Ovary (tissue), 3 donors: ENCODE measurements around the gene CCDC54.

Experiments
- EP300 ChIP-seq: sonication (generic); formaldehyde crosslinking; IDR thresholded peaks from one replicate; pipeline ENCODE4 v1.6.1; 2017; ENCODE audit warnings: antibody characterized with exemption
- POLR2A ChIP-seq: fragments of 450-650 bp; IDR thresholded peaks from one replicate; pipeline ENCODE4 v1.6.1; 2017; ENCODE audit warnings: antibody characterized with exemption, mild to moderate bottlenecking, moderate library complexity
- TF ChIP-seq, protein P1 (sequence below), 3 donors: fragments of 450-650 bp in 2 of 3; fragments of 200-600 bp in 1 of 3; IDR thresholded peaks; one replicate each; pipeline versions ENCODE4 v1.5.1 to v1.8.0; 2016 to 2022; ENCODE audit warnings: antibody characterized with exemption in 3 of 3, mild to moderate bottlenecking in 1 of 3
- donor health status: DM: no; HTN: no; CAD: no.

DNA sequence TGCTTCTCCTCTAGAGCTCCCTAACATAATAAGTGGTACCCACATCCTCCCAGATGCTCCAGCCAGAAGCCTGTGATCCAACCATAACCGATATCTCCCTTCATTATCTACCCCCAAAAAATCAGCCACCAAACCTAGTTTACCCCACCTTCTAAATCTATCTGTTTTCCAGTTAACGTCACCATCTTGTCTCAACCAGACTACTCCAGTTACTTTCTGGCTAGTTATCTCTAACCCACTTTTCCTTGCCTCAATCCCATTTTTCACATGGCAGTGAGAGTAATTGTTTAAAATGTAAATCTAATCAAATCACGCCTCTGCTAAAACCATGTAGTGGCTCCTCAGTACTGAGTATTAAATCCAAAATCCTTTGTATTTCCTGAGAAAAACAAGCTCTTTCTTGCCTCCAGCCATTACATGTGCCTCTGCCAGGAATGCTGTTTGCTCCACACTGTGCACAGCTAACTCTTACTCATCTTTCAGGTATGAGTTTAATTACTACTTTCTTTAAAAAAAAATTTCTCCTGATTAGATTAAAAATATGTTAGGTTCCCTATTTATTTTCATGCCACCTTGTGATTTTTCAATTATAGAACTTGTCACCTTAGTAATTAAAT, 15.4 kb downstream of the CCDC54 start:
- TF ChIP-seq EP300, result no peak
- TF ChIP-seq, protein P1, sequence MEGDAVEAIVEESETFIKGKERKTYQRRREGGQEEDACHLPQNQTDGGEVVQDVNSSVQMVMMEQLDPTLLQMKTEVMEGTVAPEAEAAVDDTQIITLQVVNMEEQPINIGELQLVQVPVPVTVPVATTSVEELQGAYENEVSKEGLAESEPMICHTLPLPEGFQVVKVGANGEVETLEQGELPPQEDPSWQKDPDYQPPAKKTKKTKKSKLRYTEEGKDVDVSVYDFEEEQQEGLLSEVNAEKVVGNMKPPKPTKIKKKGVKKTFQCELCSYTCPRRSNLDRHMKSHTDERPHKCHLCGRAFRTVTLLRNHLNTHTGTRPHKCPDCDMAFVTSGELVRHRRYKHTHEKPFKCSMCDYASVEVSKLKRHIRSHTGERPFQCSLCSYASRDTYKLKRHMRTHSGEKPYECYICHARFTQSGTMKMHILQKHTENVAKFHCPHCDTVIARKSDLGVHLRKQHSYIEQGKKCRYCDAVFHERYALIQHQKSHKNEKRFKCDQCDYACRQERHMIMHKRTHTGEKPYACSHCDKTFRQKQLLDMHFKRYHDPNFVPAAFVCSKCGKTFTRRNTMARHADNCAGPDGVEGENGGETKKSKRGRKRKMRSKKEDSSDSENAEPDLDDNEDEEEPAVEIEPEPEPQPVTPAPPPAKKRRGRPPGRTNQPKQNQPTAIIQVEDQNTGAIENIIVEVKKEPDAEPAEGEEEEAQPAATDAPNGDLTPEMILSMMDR (IDR thresholded peaks at IDR 0.05), result no peak
- no peak for TF ChIP-seq POLR2A
